Measurements from ENCODE around the gene KRT35.

Gene KRT35

GRCh38 chr17:41446806-41447205, 34.1 kb downstream of the KRT35 start:
- no peak for TF ChIP-seq CTCF (IDR thresholded peaks at IDR 0.05)

DNA sequence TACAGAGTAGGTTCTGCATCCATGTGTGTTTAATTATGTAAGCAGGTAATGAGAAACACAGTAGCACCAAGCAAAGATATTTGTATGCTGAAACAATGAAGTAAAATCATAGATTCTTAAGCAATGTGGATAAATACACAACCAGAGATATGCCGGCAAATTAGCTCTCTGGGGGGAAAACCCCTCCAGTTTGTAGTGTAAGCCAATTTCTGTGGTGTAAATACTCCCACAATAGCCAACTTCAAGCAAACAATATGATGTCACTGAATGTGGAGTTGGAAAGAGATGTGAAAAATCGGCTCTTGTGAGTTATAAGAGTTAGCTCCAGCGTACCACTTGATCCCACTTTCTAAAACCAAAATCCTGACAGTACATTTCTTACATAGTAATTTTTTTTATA, 36.3 kb downstream of the KRT35 start:
- no peak for TF ChIP-seq CTCF (IDR thresholded peaks at IDR 0.05)

DNA sequence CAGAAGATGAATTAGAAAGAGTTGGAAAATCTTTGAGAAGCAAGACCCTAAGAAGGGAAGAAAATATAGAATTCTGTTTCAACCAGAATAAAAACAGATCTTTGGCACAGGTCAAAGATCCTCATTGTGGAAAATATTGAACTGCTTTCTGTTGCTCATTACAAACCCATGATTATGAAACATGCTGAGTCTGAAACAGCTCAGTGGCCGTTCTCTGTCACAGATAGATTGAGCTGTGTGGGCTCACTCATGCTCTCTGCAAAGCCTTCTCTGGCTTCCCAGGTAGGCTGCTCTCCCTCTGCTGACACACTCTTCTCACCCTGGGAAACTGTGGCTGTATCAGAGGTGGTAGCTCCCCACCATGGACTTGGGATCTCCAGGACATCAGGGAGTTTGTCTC, 36.8 kb downstream of the KRT35 start:
- no peak for TF ChIP-seq CTCF (IDR thresholded peaks at IDR 0.05)

- no peak for TF ChIP-seq CTCF (IDR thresholded peaks at IDR 0.05)
Measured at GRCh38 chr17:41442739-41443138, 38.2 kb downstream of the KRT35 start.

DNA sequence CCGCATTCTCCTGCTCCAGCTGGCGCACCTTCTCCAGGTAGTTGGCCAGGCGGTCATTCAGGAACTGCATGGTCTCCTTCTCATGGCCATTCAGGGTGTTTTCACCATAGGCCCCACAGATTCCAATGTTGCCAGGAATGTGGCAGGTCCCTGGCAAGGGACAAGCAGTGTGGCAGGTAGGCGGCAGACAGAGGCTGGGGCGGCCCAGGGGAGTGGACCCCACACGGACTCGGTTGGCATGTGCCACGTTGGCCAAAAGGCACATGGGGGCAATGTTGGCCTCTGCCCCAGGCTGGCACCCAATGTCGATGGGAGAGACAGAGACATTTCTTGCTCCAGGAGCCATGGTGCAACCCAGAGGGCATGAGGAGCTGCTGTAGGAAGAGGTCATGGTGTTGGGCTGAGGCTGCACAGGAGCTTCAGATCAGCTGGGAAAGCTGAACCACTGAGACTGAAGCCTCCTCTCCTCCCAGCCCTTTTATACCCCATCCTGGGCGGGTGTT, 40.4 kb downstream of the KRT35 start, which contains the start of gene KRT38:
Gene KRT38 (minus strand): TSS at position 453 of the 503 bp plus-strand sequence. CDS start 62 bp downstream, at position 391.
- TF ChIP-seq CTCF (IDR thresholded peaks at IDR 0.05) = no peak

- no peak for TF ChIP-seq CTCF (IDR thresholded peaks at IDR 0.05)
Measured at GRCh38 chr17:41439375-41439774, 41.6 kb downstream of the KRT35 start.

GRCh38 chr17:41437769-41438168, 43.2 kb downstream of the KRT35 start:
- no peak for TF ChIP-seq CTCF (IDR thresholded peaks at IDR 0.05)

DNA sequence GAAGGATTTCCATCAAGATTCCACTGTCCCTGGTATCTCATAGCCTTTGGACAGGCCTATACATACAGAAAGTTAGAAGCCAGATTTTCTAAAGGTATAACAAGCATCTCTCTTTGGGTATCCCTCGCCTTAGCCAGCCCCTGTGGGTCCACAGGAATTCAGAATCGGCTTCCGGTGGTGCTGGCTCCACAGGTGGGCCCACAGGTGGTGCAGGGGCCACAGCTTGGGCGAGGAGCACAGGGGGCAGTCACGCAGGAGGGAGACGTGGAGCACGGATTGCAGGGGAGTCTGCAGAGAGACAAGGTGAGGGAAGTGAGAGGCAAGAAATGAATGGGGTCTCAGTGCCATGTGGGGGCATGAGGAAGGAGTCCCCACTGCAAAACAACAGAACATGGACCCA, 43.7 kb downstream of the KRT35 start:
- TF ChIP-seq CTCF (IDR thresholded peaks at IDR 0.05) = no peak

Measured in LNCAP (cell line).